Epithelial cell of umbilical artery (primary cell): ENCODE data around the gene CCIN. TPM values are rescaled to one million over a fixed set of nuclear protein-coding genes. Genes with fewer than 3 reads are reported as not detected.

Experiments
- total RNA-seq: library from RNA; depleted of rRNA; stranded (reverse); fragments of >200 nt; gene quantifications from 2 replicates; pipeline ENCODE4 v1.2.3, GENCODE V29; 2014

The CCIN gene
- 1.3 and 3.8 TPM in 2 replicates for total RNA-seq

GRCh38 chr9:36169166-36169565 lies at the start of gene CCIN:
TSS of gene CCIN (plus strand) at chr9:36169388. CDS start at chr9:36169503, 115 bp downstream.

GRCh38 chr9:36136272-36136893 lies 32.8 kb upstream of the CCIN start, which contains the start of gene GLIPR2:
TSS of gene GLIPR2 (plus strand) at chr9:36136733. CDS start at chr9:36136779, 46 bp downstream.

GRCh38 chr9:36190388-36191289 lies 21.5 kb downstream of the CCIN start, which contains the start of gene CLTA:
TSS of gene CLTA (plus strand) at chr9:36190921. CDS start at chr9:36191057, 136 bp downstream.

Other genes starting within 250 kb of the CCIN start
- not detected in 2 replicates for gene OR2S2, start 211.2 kb upstream of the CCIN start, total RNA-seq
- gene RECK, start 132.5 kb upstream of the CCIN start, total RNA-seq, result 9.1 and 14.7 TPM in 2 replicates
- gene GLIPR2, start 32.7 kb upstream of the CCIN start, total RNA-seq, result 34.4 and 46.0 TPM in 2 replicates
- 275 and 378 TPM in 2 replicates for gene CLTA, start 21.5 kb downstream of the CCIN start, total RNA-seq
- gene GNE, start 89.1 kb downstream of the CCIN start, total RNA-seq, result 14.3 and 20.1 TPM in 2 replicates
- 8.4 and 10.3 TPM in 2 replicates for gene RNF38, start 230.9 kb downstream of the CCIN start, total RNA-seq